ENCODE data around the gene PLXDC2. TPM values are rescaled to one million over a fixed set of nuclear protein-coding genes. Genes with fewer than 3 reads are reported as not detected.
"Not testable (repeated sequence)": the region's sequence is repeated elsewhere in the genome, so short reads cannot be mapped to it uniquely, and the experiment has no call there.

PLXDC2 gene
- total RNA-seq, 1 experiment from 2014 or later, result 0.21 TPM

DNA sequence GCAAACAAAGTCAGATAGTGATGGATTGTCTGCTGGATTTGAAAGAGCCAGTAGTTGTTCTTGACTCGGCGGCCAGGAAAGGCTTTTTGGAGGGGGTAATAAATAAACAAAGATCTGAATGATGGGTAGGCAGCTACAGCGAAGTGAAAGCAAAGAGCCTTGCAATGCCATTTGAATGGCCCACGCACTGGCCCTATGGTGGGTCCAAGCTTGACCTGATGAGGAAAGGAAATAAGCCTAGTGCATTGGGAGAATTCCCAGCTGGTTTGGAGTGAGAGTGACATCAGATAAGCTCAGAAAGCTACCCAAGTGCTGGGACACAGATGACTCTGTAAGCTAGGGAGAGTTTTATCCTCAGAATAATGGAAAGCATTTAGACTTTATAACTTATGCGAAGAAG, 365.2 kb downstream of the PLXDC2 start:
- DNase-seq (ENCODE audit: low read depth, low spot score) (no peak), ATAC-seq (no peak)
- no peak for TF ChIP-seq POLR2AphosphoS5 (IDR thresholded peaks at IDR 0.05; ENCODE audit: low read depth, low read length)
- no peak for TF ChIP-seq CTCF (IDR thresholded peaks at IDR 0.05)
- TF ChIP-seq, protein P1, sequence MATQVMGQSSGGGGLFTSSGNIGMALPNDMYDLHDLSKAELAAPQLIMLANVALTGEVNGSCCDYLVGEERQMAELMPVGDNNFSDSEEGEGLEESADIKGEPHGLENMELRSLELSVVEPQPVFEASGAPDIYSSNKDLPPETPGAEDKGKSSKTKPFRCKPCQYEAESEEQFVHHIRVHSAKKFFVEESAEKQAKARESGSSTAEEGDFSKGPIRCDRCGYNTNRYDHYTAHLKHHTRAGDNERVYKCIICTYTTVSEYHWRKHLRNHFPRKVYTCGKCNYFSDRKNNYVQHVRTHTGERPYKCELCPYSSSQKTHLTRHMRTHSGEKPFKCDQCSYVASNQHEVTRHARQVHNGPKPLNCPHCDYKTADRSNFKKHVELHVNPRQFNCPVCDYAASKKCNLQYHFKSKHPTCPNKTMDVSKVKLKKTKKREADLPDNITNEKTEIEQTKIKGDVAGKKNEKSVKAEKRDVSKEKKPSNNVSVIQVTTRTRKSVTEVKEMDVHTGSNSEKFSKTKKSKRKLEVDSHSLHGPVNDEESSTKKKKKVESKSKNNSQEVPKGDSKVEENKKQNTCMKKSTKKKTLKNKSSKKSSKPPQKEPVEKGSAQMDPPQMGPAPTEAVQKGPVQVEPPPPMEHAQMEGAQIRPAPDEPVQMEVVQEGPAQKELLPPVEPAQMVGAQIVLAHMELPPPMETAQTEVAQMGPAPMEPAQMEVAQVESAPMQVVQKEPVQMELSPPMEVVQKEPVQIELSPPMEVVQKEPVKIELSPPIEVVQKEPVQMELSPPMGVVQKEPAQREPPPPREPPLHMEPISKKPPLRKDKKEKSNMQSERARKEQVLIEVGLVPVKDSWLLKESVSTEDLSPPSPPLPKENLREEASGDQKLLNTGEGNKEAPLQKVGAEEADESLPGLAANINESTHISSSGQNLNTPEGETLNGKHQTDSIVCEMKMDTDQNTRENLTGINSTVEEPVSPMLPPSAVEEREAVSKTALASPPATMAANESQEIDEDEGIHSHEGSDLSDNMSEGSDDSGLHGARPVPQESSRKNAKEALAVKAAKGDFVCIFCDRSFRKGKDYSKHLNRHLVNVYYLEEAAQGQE (IDR thresholded peaks at IDR 0.05; ENCODE audit: insufficient read depth in 1 of 2, low read depth in 2 of 2, low read length in 1 of 2), result no peak
- TF ChIP-seq TCF7L2 (IDR thresholded peaks at IDR 0.05; ENCODE audit: low read depth, low read length), result no peak
- no peak for TF ChIP-seq SIN3A (IDR thresholded peaks at IDR 0.05; ENCODE audit: borderline replicate concordance, insufficient read depth, low read depth, low read length)
- ChIA-PET CTCF (no interaction called here), POLR2A (no interaction called here)
- in situ Hi-C loops (cut with HindIII; ENCODE audit: low pct_unique_long_range_greater_than_20kb, low sequenced_read_pairs) (no loop called here), intact Hi-C loops (cut with micrococcal nuclease; ENCODE audit: unreplicated experiment) (no loop called here)
- no TSS peak for BruUV-seq (replicated peaks)
- no peak overlapping the region for H3K27ac ChIP-seq (ENCODE audit: low read length)
- H3K4me3 ChIP-seq (ENCODE audit: low read depth in 2 of 2, low read length in 2 of 2), result no peak overlapping the region
- no peaks in the 10 kb centered on the region for H3K9me3 ChIP-seq (ENCODE audit: control insufficient read depth, insufficient read depth, low read depth, low read length)
- H3K27me3 ChIP-seq (ENCODE audit: control insufficient read depth, insufficient read depth, low read length), result no peaks in the 10 kb centered on the region
- no peaks in the 10 kb centered on the region for H3K4me1 ChIP-seq (ENCODE audit: control insufficient read depth, insufficient read depth, low read length)
- no peaks in the 10 kb centered on the region for H3K36me3 ChIP-seq (ENCODE audit: control insufficient read depth, insufficient read depth, low read length)

DNA sequence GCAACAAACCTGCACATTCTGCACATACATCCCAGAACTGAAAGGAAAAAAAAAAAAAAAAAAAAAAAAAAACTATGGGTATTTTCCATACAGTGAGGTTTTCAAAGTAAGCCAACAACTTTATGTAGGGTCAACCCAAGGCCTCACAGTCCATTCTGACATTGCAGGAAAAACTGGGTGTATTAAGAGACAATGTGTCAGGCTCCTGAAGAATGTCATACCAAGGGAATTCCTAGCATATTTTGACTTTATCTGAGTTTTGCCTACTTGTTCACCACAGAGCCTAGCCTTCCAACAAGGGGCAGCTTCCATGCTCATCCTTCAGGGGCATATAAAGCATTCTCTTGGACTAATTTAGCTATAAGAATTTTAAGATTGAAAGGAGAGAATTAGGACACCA, 368.9 kb downstream of the PLXDC2 start:
- ChIA-PET CTCF (interaction anchor here (0.5 kb wide), 1 partner anchor 18 kb away, joined by 3 read pairs; no protein-coding TSS in a partner anchor), POLR2A (no interaction called here)
- Histone ChIP-seq H3K9me3 (ENCODE audit: control insufficient read depth, insufficient read depth, low read depth, low read length) (no peaks in the 10 kb centered on the region), H3K36me3 (ENCODE audit: control insufficient read depth, insufficient read depth, low read length) (no peaks in the 10 kb centered on the region), H3K4me3 (ENCODE audit: low read depth in 2 of 2, low read length in 2 of 2) (no peak overlapping the region), H3K4me1 (ENCODE audit: control insufficient read depth, insufficient read depth, low read length) (no peaks in the 10 kb centered on the region), H3K27me3 (ENCODE audit: control insufficient read depth, insufficient read depth, low read length) (no peaks in the 10 kb centered on the region), H3K27ac (ENCODE audit: low read length) (no peak overlapping the region)
- no peak for ATAC-seq
- no TSS peak for BruUV-seq (replicated peaks)
- TF ChIP-seq TCF7L2 (IDR thresholded peaks at IDR 0.05; ENCODE audit: low read depth, low read length) (no peak), POLR2AphosphoS5 (IDR thresholded peaks at IDR 0.05; ENCODE audit: low read depth, low read length) (no peak)
- no peak for DNase-seq (ENCODE audit: low read depth, low spot score)
- in situ Hi-C loops (cut with HindIII; ENCODE audit: low pct_unique_long_range_greater_than_20kb, low sequenced_read_pairs) (no loop called here), intact Hi-C loops (cut with micrococcal nuclease; ENCODE audit: unreplicated experiment) (no loop called here)

- H3K4me1 ChIP-seq (ENCODE audit: control insufficient read depth, insufficient read depth, low read length); intact Hi-C loops (cut with micrococcal nuclease; ENCODE audit: unreplicated experiment); H3K4me3 ChIP-seq (ENCODE audit: low read depth in 2 of 2, low read length in 2 of 2); H3K27me3 ChIP-seq (ENCODE audit: control insufficient read depth, insufficient read depth, low read length); BruUV-seq (replicated peaks); DNase-seq (ENCODE audit: low read depth, low spot score); in situ Hi-C loops (cut with HindIII; ENCODE audit: low pct_unique_long_range_greater_than_20kb, low sequenced_read_pairs); ATAC-seq; H3K9me3 ChIP-seq (ENCODE audit: control insufficient read depth, insufficient read depth, low read depth, low read length); H3K27ac ChIP-seq (ENCODE audit: low read length); CTCF ChIA-PET; H3K36me3 ChIP-seq (ENCODE audit: control insufficient read depth, insufficient read depth, low read length); POLR2A ChIA-PET: not testable (repeated sequence)
Observed at GRCh38 chr10:20191392-20191791, 375.2 kb downstream of the PLXDC2 start.

Data from Panc1 (cell line).